Activated CD4-positive, alpha-beta memory T cell treated with anti-CD3 and anti-CD28 coated beads, Interleukin-2, amount 10 ng/mL, durations not matched to agents 7 days and 5 days (primary cell): ENCODE data around the gene DAD1. TPM values are rescaled to one million over a fixed set of nuclear protein-coding genes. Genes with fewer than 3 reads are reported as not detected.
"Not testable (repeated sequence)": the region's sequence is repeated elsewhere in the genome, so short reads cannot be mapped to it uniquely, and the experiment has no call there.

ENCODE experiments used
- CTCF ChIA-PET: fragments of 350-600 bp; sonication (Branson Sonifier 250); formaldehyde crosslinking; loops from one replicate; lab custom pipeline; 2021; ENCODE audit warnings: antibody characterized with exemption, inconsistent platforms; lab: Charles Lee
- POLR2A ChIA-PET: fragments of 350-600 bp; sonication (Branson Sonifier 250); formaldehyde crosslinking; loops from one replicate; lab custom pipeline; 2021; ENCODE audit warnings: antibody characterized with exemption; lab: Charles Lee
- DNase-seq: peaks from one replicate; pipeline ENCODE4 v3.0.0-alpha.2; 2020
- H3K27ac Mint-ChIP-seq: one replicate; pipeline ENCODE4 v1.8.0; 2021; ENCODE audit warnings: mild to moderate bottlenecking, mixed read lengths
- H3K27me3 Mint-ChIP-seq: one replicate; pipeline ENCODE4 v1.8.0; 2021; ENCODE audit warnings: mixed read lengths
- H3K36me3 Mint-ChIP-seq: one replicate; pipeline ENCODE4 v1.8.0; 2021; ENCODE audit warnings: low read depth, mixed read lengths
- H3K4me1 Mint-ChIP-seq: one replicate; pipeline ENCODE4 v1.8.0; 2021; ENCODE audit warnings: mixed read lengths
- H3K4me3 Mint-ChIP-seq: one replicate; pipeline ENCODE4 v1.8.0; 2021; ENCODE audit warnings: mild to moderate bottlenecking, mixed read lengths
- H3K9me3 Mint-ChIP-seq: one replicate; pipeline ENCODE4 v1.8.0; 2021; ENCODE audit warnings: mixed read lengths
- total RNA-seq, 2 experiments: library from RNA; stranded (reverse); gene quantifications; one replicate each; pipeline ENCODE4 v1.2.3, GENCODE V29; 2021

Gene DAD1
- total RNA-seq = 100 to 1,000 TPM; 160 to 167 TPM

DNA sequence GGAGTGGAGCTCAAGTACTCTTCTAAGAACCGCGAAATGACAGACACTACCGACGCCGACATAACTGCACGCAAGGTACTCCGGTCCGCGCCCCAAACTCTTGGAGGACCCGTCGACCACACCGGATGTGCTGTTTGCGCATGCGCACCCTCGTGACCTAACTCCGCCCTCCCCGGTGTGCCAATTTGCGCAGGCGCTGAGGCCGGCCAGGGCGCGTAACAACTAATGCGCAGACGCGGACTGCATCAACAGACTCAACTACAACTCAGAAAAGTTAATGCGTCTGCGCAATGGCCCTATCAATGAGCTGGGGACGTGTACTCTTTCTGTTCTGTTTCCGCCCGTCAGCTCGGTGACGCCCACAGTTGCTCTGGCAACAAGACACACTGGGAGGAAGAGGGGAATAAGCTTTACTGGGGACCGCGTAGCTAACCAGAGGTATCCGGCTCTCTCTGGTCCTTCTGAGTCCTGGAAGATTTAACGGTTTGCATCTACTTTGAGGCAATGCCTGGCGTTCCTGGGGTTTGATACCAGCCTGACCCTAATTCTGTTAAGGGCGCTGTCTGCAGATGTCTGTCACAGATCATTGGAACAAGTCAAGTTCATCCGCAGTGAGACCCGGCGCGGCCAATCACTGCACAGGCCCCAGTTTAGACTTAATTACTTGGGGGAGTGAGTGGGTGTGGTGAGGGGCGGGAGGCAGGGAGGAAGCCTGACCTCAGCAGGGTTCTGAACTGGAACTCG lies at the start of gene DAD1:
Gene DAD1, minus strand, starts transcription at position 129 of the 744 bp plus-strand sequence. Its CDS starts 67 bp downstream, at position 62.
- H3K4me3 Mint-ChIP-seq = peak within 1 kb of the TSS; percentile 93
- H3K27ac Mint-ChIP-seq = peak within 1 kb of the TSS; percentile 98
- POLR2A ChIA-PET = interaction anchor here (0.7 to 6.4 kb wide), 43 partner anchors 10 to 1322 kb away, joined by 3 to 103 read pairs (median 4); partner anchors contain the start of genes ABHD4, AJUBA, LRP10 and MRPL52
- peaks cover 6% of the 10 kb centered on the region for H3K27me3 Mint-ChIP-seq
- H3K36me3 Mint-ChIP-seq = peaks cover 32% of the 10 kb centered on the region
- H3K4me1 Mint-ChIP-seq = peaks cover 55% of the 10 kb centered on the region
- H3K9me3 Mint-ChIP-seq = no peaks in the 10 kb centered on the region
- peak; percentile 100 for DNase-seq
- CTCF ChIA-PET = interaction anchor here (0.6 to 12.1 kb wide), 38 partner anchors 9 to 737 kb away, joined by 3 to 162 read pairs (median 4); partner anchors contain the start of genes ABHD4, HAUS4, LRP10 and MRPL52

DNA sequence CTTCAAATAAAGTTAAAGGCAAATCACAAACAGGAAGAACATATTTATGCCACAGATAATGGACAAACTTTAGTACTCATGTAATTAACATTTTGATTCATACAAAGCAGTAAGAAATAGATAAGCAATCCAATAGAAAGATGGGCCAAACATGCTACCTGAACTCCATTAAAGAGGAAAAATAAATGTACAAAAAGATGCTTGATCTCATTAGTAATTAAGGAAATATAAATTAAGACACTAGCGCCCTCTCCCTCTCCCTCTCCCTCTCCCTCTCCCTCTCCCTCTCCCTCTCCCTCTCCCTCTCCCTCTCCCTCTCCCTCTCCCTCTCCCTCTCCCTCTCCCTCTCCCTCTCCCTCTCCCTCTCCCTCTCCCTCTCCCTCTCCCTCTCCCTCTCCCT lies 47.0 kb upstream of the DAD1 start:
- DNase-seq, POLR2A ChIA-PET, H3K27ac Mint-ChIP-seq, H3K4me1 Mint-ChIP-seq, H3K9me3 Mint-ChIP-seq, CTCF ChIA-PET, H3K4me3 Mint-ChIP-seq, H3K36me3 Mint-ChIP-seq: not testable (repeated sequence)
- peaks cover 12% of the 10 kb centered on the region for H3K27me3 Mint-ChIP-seq

DNA sequence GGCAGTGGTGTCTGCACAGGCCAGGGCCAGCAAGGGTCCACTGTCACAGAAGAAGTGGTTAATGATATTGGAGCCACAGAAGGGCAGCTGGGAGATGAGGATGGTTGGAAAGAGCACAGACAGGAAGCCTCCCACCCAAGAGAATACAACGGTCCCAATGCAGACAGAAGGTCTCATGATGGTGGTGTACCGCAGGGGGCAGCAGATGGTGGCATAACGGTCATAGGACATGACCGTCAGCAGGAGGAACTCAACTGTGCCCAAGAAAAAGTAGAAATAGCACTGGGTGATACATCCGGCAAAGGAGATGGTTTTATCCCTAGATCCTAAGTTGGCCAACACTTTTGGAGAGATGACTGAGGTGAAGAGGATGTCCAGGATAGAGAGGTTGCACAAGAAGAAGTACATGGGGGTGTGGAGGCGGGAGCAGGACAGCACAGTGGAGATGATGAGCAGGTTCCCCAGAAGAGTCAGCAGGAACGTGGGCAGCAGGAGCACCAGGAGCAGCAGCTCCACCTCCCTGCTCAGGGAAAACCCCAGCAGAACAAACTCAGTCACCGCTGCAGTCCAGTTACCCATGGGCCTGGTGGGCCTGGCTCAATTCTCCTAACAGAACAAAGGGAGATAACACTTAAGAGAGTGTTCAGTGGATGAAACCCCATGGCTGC lies 45.3 kb upstream of the DAD1 start:
- peaks cover 13% of the 10 kb centered on the region for H3K9me3 Mint-ChIP-seq
- ChIA-PET POLR2A (no interaction called here), CTCF (no interaction called here)
- H3K27ac Mint-ChIP-seq = no peak overlapping the region
- H3K4me1 Mint-ChIP-seq = no peaks in the 10 kb centered on the region
- H3K27me3 Mint-ChIP-seq = peaks cover 13% of the 10 kb centered on the region
- no peak for DNase-seq
- H3K4me3 Mint-ChIP-seq = no peak overlapping the region
- H3K36me3 Mint-ChIP-seq = no peaks in the 10 kb centered on the region

DNA sequence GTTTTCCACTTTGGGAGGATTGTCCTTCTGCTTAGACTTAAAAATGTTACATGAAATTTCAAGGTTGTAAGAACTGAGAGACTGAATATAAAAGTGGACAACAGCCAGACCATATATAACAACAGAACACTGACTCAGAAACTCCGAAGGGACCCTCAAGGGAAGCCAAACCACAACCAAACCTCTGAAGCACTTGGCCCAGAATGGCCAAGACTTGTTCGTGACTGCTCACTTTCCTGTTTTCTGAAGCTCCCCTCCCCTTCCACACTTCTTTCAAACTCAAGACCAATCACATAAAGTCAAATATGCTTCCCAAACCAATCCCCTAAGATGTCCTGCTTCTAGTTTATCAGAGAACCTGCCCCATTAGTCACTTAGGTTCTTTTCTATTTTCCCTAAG lies 41.5 kb upstream of the DAD1 start:
- Mint-ChIP-seq H3K27me3 (peaks cover 18% of the 10 kb centered on the region), H3K27ac (no peak overlapping the region)

DNA sequence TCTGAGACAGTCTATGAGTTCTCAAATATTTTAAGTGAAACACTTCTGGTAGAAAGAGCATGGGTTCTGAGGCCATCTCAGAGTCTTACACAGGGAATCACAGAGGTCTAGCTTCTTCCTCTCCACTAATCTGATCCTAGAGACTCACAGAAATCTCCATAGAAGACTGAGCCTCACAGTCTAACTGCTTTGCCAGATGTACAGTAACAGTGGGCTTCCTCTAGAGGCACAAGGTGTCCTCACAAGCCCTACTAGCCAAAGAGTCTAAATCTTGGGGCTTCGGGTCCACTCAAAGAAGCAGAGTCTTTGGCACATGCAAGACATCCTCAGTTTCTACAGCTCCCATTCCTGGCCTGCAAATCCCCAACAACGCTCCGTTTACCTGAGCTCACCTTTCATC lies 41.0 kb upstream of the DAD1 start:
- DNase-seq = no peak
- H3K27ac Mint-ChIP-seq = no peak overlapping the region
- H3K27me3 Mint-ChIP-seq = peaks cover 18% of the 10 kb centered on the region
- no peaks in the 10 kb centered on the region for H3K36me3 Mint-ChIP-seq
- ChIA-PET POLR2A (interaction anchor here (1.0 kb wide), 1 partner anchor 41 kb away, joined by 3 read pairs; the partner anchor contains the start of gene DAD1), CTCF (no interaction called here)
- H3K9me3 Mint-ChIP-seq = peaks cover 13% of the 10 kb centered on the region
- no peak overlapping the region for H3K4me3 Mint-ChIP-seq
- no peaks in the 10 kb centered on the region for H3K4me1 Mint-ChIP-seq

More for the DNA sequence above, 41.5 kb upstream of the DAD1 start:
- DNase-seq = no peak
- ChIA-PET POLR2A (interaction anchor here (1.0 kb wide), 1 partner anchor 41 kb away, joined by 3 read pairs; the partner anchor contains the start of gene DAD1), CTCF (no interaction called here)
- H3K36me3 Mint-ChIP-seq = no peaks in the 10 kb centered on the region
- H3K4me3 Mint-ChIP-seq = no peak overlapping the region
- no peaks in the 10 kb centered on the region for H3K4me1 Mint-ChIP-seq
- peaks cover 13% of the 10 kb centered on the region for H3K9me3 Mint-ChIP-seq

DNA sequence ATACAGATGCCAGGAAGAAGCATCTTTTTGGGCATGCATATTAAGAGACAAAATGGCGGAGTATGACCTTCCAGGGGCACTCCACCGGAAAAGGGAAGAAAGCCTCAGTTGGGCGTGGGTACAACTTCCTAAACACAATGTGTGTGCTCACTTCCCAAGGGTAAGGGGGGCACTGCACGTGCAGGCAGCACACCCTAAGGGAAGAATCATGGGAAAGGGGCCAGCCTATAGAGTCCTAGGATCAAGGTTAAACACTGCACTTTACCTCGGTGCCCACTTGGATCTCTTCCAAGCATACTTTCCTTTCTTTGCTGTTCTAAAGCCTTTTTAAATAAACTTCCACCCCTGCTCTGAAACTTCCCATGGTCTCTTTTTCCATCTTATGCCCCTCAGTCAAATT lies 40.3 kb upstream of the DAD1 start:
- ChIA-PET CTCF (no interaction called here), POLR2A (interaction anchor here (1.0 kb wide), 1 partner anchor 40 kb away, joined by 3 read pairs; the partner anchor contains the start of gene DAD1)
- Mint-ChIP-seq H3K4me1 (no peaks in the 10 kb centered on the region), H3K36me3 (no peaks in the 10 kb centered on the region), H3K4me3 (no peak overlapping the region), H3K9me3 (peaks cover 13% of the 10 kb centered on the region), H3K27me3 (peaks cover 15% of the 10 kb centered on the region), H3K27ac (no peak overlapping the region)
- no peak for DNase-seq

DNA sequence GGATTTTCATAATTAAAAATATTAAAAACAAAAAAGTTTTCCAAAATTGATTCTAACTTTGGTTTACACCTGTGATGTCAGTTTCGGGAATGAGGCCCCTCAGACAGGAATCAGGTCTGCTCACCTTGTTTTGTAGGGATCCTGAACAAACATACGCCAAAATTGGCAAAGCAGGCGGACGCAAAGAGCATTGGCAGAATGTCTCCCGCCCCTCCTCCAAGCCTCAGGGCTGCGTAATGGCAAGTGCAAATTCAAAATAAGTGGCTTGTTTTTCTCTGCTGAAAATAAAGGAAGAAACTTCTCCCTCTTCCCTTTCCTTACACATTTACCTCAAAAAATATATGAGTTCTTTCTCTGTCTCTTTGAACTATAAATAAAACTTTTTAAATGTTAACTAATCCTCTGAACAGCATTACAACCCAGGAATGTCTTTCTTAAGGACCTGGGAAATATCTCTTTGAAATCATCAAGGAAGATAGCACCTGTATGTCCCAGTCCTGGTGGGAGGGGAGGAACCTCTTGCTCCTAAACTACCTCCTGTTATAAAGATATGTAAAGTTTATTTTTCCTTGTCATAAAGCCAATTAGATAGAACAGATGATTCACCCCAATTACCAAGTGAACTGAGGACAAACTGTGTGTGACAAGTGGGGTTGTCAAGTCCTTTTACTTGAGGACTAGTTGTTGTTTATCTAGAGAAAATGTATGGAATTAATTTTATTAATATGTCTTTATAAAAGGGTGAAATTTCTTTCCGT lies 38.7 kb upstream of the DAD1 start:
- ChIA-PET POLR2A (no interaction called here), CTCF (no interaction called here)
- peaks cover 9% of the 10 kb centered on the region for H3K27me3 Mint-ChIP-seq
- H3K9me3 Mint-ChIP-seq = peaks cover 13% of the 10 kb centered on the region
- H3K4me3 Mint-ChIP-seq = no peak overlapping the region
- no peaks in the 10 kb centered on the region for H3K36me3 Mint-ChIP-seq
- H3K27ac Mint-ChIP-seq = no peak overlapping the region
- no peaks in the 10 kb centered on the region for H3K4me1 Mint-ChIP-seq
- DNase-seq = no peak

DNA sequence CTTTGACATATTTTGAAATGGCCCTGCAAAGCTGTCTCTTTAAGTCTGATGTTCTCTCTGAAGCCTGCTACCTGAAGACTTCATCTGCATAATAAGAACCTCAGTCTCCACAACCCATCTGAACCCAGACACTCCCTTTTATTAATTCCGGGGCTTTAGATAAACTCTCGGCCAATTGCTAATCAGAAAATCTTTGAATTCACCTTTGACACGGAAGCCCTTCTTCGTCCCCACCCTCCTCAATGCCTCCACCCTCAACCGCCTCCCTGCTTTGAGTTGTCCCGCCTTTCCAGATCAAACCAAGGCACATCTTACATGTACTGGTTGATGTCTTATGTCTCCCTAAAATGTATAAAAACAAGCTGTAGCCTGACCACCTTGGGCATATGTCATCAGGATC lies 37.6 kb upstream of the DAD1 start:
- ChIA-PET POLR2A (no interaction called here), CTCF (no interaction called here)
- no peak for DNase-seq
- Mint-ChIP-seq H3K27me3 (peaks cover 9% of the 10 kb centered on the region), H3K27ac (no peak overlapping the region), H3K4me3 (no peak overlapping the region), H3K4me1 (no peaks in the 10 kb centered on the region), H3K36me3 (no peaks in the 10 kb centered on the region), H3K9me3 (peaks cover 10% of the 10 kb centered on the region)

DNA sequence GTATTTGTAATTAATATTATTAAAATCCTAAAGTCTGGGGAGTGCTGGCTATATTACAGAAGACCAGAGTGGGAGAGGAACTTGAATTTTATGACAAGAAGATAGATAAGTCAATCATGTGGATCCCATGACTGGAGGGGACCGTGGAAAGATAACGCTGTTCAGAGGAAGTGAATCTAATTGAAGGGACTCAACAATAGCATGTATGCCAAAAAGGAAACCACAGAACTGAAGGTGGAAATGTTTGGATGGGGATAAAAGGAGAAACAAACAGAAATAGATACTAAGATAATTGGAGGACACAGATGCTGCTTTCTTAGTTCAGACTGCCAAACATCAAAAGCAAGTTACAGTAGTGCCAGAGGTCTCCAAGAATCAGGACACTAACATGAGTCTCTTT lies 34.0 kb upstream of the DAD1 start:
- CTCF ChIA-PET = no interaction called here

DNA sequence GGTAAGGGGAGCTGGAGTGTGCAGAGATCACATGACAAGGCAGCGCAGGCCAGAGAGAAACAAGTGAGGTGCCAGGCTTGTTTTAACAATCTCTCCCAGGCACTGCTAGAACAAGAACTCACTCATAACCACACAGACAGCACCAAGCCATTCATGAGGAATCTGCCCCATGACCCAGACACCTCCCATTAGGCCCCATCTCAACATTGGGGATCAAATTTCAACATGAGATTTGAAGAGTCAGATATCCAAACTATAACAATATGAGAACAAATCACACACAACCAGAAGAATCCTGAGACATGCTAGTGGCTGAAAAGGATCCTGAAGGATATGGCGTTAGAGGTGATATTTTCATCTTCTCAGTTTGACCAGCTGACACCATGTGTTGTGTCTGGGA lies 33.2 kb upstream of the DAD1 start:
- H3K36me3 Mint-ChIP-seq = no peaks in the 10 kb centered on the region
- no peaks in the 10 kb centered on the region for H3K4me1 Mint-ChIP-seq
- no peak overlapping the region for H3K4me3 Mint-ChIP-seq
- H3K9me3 Mint-ChIP-seq = no peaks in the 10 kb centered on the region
- peaks cover 8% of the 10 kb centered on the region for H3K27me3 Mint-ChIP-seq
- ChIA-PET CTCF (no interaction called here), POLR2A (no interaction called here)
- no peak overlapping the region for H3K27ac Mint-ChIP-seq
- DNase-seq = no peak

More for the DNA sequence above, 34.0 kb upstream of the DAD1 start:
- POLR2A ChIA-PET = no interaction called here
- Mint-ChIP-seq H3K9me3 (no peaks in the 10 kb centered on the region), H3K36me3 (no peaks in the 10 kb centered on the region), H3K27me3 (peaks cover 8% of the 10 kb centered on the region), H3K4me1 (no peaks in the 10 kb centered on the region), H3K4me3 (no peak overlapping the region), H3K27ac (no peak overlapping the region)
- DNase-seq = no peak

DNA sequence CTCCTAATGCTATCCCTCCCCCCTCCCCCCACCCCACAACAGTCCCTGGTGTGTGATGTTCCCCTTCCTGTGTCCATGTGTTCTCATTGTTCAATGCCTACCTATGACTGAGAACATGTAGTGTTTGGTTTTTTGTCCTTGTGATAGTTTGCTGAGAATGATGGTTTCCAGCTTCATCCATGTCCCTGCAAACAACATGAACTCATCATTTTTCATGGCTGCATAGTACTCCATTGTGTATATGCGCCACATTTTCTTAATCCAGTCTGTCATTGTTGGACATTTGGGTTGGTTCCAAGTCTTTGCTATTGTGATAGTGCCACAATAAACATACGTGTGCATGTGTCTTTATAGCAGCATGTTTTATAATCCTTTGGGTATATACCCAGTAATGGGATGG lies 26.7 kb upstream of the DAD1 start:
- H3K36me3 Mint-ChIP-seq = peaks cover 15% of the 10 kb centered on the region
- DNase-seq, H3K4me3 Mint-ChIP-seq, H3K27ac Mint-ChIP-seq, H3K27me3 Mint-ChIP-seq, POLR2A ChIA-PET, H3K9me3 Mint-ChIP-seq, H3K4me1 Mint-ChIP-seq, CTCF ChIA-PET: not testable (repeated sequence)

DNA sequence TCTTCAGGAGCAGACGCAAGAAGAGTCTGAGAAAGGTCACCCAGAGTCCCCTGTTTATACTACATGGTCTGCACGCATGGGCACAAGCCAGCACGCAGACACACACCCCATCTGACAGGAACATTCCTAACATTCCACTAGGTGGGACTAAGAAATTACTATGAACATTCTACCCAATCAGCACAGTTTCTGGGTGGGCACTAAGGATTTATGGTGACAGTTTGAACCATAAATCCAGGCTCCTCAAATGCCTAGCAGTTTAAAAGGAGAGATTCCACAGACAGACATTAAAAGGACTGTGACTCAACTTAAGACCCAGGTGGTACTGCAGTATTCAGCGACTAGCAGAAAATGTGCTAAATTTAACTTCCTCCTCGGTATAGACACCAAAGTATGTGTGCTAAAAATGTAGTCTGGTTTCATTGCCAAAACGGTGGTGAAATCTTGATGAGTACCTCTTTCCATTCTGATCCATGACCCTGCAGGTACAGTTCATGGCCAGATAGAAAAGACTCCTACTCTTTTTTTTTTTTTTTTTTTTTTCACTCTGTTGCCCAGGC lies 25.3 kb upstream of the DAD1 start:
- CTCF ChIA-PET = no interaction called here
- no peak overlapping the region for H3K27ac Mint-ChIP-seq
- no peak overlapping the region for H3K4me3 Mint-ChIP-seq
- H3K4me1 Mint-ChIP-seq = no peaks in the 10 kb centered on the region
- POLR2A ChIA-PET = no interaction called here
- no peak for DNase-seq
- peaks cover 4% of the 10 kb centered on the region for H3K27me3 Mint-ChIP-seq
- H3K36me3 Mint-ChIP-seq = peaks cover 25% of the 10 kb centered on the region
- H3K9me3 Mint-ChIP-seq = no peaks in the 10 kb centered on the region
